Melanocyte of skin (primary cell): ENCODE results near the gene CNNM3. TPM values are rescaled to one million over a fixed set of nuclear protein-coding genes. Genes with fewer than 3 reads are reported as not detected.

Source experiments
- small RNA-seq, 2 donors: library from RNA; depleted of rRNA; stranded (forward); fragments of <200 nt; gene quantifications; one replicate each; pipeline ENCODE3, GENCODE V24; 2012
- total RNA-seq, 2 donors: library from RNA; depleted of rRNA; stranded (reverse); fragments of >200 nt; gene quantifications; 2 replicates each; pipeline ENCODE4 v1.2.3, GENCODE V29; 2012

CNNM3 gene
- total RNA-seq = 1 to 10 TPM; 4.8 to 9.3 TPM

DNA sequence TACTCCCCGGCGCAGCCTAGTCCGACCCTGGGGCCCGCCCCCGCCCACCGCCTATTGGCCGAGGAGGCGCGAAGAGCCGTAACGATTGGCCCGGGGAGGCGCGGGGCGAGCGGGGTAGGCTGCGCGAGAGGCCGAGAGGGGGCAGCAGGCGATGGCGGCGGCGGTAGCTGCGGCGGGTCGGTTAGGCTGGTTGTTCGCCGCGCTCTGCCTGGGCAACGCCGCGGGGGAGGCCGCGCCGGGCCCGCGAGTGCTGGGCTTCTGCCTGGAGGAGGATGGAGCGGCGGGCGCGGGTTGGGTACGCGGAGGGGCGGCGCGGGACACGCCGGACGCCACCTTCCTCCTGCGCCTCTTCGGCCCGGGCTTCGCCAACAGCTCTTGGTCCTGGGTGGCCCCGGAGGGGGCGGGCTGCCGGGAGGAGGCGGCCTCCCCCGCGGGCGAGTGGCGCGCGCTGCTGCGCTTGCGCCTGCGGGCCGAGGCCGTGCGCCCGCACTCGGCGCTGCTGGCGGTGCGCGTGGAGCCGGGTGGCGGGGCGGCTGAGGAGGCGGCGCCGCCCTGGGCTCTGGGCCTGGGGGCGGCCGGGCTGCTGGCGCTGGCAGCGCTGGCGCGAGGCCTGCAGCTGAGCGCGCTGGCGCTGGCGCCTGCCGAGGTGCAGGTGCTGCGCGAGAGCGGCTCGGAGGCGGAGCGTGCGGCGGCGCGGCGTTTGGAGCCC lies at the start of gene CNNM3:
Gene CNNM3 (plus strand): TSS at position 142 of the 709 bp plus-strand sequence. CDS start 10 bp downstream, at position 152.

GRCh38 chr2:96843538-96844268 lies 27.6 kb downstream of the CNNM3 start, which contains the start of gene ANKRD23:
Gene ANKRD23, minus strand, starts transcription at chr2:96844021. Its CDS starts 29 bp downstream, at chr2:96843992.

GRCh38 chr2:96857667-96858372 lies 41.8 kb downstream of the CNNM3 start, which contains the start of gene ANKRD39:
Gene ANKRD39, minus strand, starts transcription at chr2:96858016. Its CDS starts 29 bp downstream, at chr2:96857987.

DNA sequence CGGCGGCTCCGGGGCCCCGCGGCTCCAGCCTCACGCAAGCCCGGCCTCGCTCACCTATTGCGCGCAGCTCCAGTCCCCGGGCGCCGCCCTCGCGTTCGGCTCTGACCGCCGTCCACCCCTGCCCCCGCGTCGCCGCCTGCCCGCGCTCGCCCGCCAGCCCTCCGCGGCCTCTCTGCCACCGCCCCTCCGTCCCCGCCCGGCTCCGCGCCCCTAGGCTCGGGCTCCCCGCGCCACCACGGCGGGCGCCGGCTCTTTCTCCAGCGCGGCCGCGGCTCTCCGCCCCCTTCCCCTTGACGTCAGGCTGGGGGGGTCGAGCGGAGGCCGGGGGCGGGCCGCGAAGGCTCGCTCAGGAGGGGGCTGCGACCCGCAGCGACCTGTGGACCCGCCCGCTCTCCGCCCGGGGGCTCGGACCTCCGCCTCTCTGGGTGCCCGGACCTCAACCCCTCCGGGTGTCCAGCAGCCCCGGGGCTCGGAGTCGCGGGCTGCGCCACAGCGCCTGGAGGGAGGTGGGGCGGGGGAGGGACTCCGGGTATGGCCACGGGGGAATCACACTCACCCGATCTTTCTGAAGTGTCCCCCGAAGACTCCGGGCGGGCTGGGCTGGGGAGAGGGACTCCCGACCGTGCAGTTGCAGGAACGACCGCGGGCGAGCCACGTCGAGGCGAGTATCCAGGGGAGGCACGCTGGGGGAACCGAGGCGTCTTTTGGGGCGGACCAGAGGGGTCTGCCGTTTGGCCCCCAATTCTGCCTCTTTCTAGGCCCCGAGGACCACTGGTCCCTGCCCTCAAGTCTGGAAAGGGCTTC lies 54.0 kb downstream of the CNNM3 start, which contains the start of gene SEMA4C:
Gene SEMA4C (minus strand): TSS at position 259 of the 804 bp plus-strand sequence. CDS start 2,194 bp downstream, outside the sequence.

Small RNA genes lying within 50 kb of the gene (small RNA-seq; reads per million reads assigned to genes)
- 0 reads per million in 2 donors for gene MIR3127

Other genes starting within 250 kb of the CNNM3 start
- gene KANSL3, start 178.0 kb upstream of the CNNM3 start, total RNA-seq = 10 to 100 TPM; 32.0 to 34.1 TPM
- under 1 TPM in 1 of 2 donors, not detected in 1; under 0.01 TPM for gene FER1L5, start 173.5 kb upstream of the CNNM3 start, total RNA-seq
- gene LMAN2L, start 76.2 kb upstream of the CNNM3 start, total RNA-seq = 10 to 100 TPM; 12.7 to 15.0 TPM
- gene CNNM4, start 55.4 kb upstream of the CNNM3 start, total RNA-seq = 10 to 100 TPM in 1 of 2 donors, 1 to 10 TPM in 1; 7.2 to 11.0 TPM
- 1 to 10 TPM; 5.9 to 8.3 TPM for gene ANKRD23, start 27.8 kb downstream of the CNNM3 start, total RNA-seq
- gene ANKRD39, start 41.7 kb downstream of the CNNM3 start, total RNA-seq = 10 to 100 TPM; 11.7 to 31.0 TPM
- gene SEMA4C, start 53.8 kb downstream of the CNNM3 start, total RNA-seq = 100 to 1,000 TPM in 1 of 2 donors, 10 to 100 TPM in 1; 63.3 to 157 TPM
- 1 to 10 TPM in 1 of 2 donors, under 1 TPM in 1; 0.67 to 1.0 TPM for gene FAM178B, start 170.3 kb downstream of the CNNM3 start, total RNA-seq